Measurements from ENCODE around the gene FLOT2.

The FLOT2 gene

GRCh38 chr17:28875848-28876550 lies 21.5 kb downstream of the FLOT2 start:
- Histone ChIP-seq H3K36me3 (ENCODE audit: control insufficient read depth, insufficient read depth, low read length) (no peaks in the 10 kb centered on the region), H3K4me3 (ENCODE audit: low read depth, low read length) (no peak overlapping the region), H3K9ac (no peak overlapping the region), H3K9me3 (ENCODE audit: control insufficient read depth, low read length) (no peaks in the 10 kb centered on the region), H3K79me2 (no peaks in the 10 kb centered on the region), H2AFZ (no peak overlapping the region), H3K27me3 (ENCODE audit: control insufficient read depth, insufficient read depth, low read length) (no peaks in the 10 kb centered on the region), H3K4me1 (no peaks in the 10 kb centered on the region), H3K4me2 (ENCODE audit: low read length) (no peak overlapping the region), H3K27ac (no peak overlapping the region)
- no peak for TF ChIP-seq CTCF (IDR thresholded peaks at IDR 0.05)

DNA sequence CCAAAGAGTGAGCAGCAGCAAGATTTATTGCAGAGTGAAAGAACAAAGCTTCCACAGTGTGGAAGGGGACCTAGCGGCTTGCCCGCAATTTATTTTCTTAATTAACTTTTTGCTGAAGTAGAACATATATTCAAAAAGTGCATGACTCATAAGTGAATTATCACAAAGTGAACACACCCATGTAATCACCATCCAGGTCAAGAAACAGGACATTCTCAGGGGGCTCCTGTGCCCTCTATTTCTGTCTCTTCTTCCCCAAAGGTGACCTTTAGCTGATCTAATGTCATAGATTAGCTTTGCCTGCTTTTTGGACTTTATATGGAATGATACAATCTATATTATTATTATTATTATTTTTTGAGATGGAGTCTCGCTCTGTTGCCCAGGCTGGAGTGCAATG lies 22.8 kb downstream of the FLOT2 start:
- Histone ChIP-seq H2AFZ (no peak overlapping the region), H3K79me2 (no peaks in the 10 kb centered on the region), H3K27me3 (ENCODE audit: control insufficient read depth, insufficient read depth, low read length) (no peaks in the 10 kb centered on the region), H3K36me3 (ENCODE audit: control insufficient read depth, insufficient read depth, low read length) (no peaks in the 10 kb centered on the region), H3K9me3 (ENCODE audit: control insufficient read depth, low read length) (no peaks in the 10 kb centered on the region), H3K27ac (no peak overlapping the region), H3K9ac (no peak overlapping the region), H3K4me2 (ENCODE audit: low read length) (no peak overlapping the region), H3K4me3 (ENCODE audit: low read depth, low read length) (no peak overlapping the region), H3K4me1 (no peaks in the 10 kb centered on the region)
- no peak for TF ChIP-seq CTCF (IDR thresholded peaks at IDR 0.05)

GRCh38 chr17:28873839-28874238 lies 23.7 kb downstream of the FLOT2 start:
- Histone ChIP-seq H3K27ac (no peak overlapping the region), H2AFZ (no peak overlapping the region), H3K9ac (no peak overlapping the region), H3K27me3 (ENCODE audit: control insufficient read depth, insufficient read depth, low read length) (no peaks in the 10 kb centered on the region), H3K4me3 (ENCODE audit: low read depth, low read length) (no peak overlapping the region), H3K4me1 (no peaks in the 10 kb centered on the region), H3K9me3 (ENCODE audit: control insufficient read depth, low read length) (no peaks in the 10 kb centered on the region), H3K36me3 (ENCODE audit: control insufficient read depth, insufficient read depth, low read length) (no peaks in the 10 kb centered on the region), H3K79me2 (no peaks in the 10 kb centered on the region), H3K4me2 (ENCODE audit: low read length) (no peak overlapping the region)
- TF ChIP-seq CTCF (IDR thresholded peaks at IDR 0.05), result no peak

GRCh38 chr17:28871056-28871579 lies 26.4 kb downstream of the FLOT2 start:
- H3K27ac ChIP-seq, result no peak overlapping the region
- H2AFZ ChIP-seq, result no peak overlapping the region
- H3K4me2 ChIP-seq (ENCODE audit: low read length), result no peak overlapping the region
- no peak overlapping the region for H3K9ac ChIP-seq
- no peaks in the 10 kb centered on the region for H3K79me2 ChIP-seq
- no peaks in the 10 kb centered on the region for H3K9me3 ChIP-seq (ENCODE audit: control insufficient read depth, low read length)
- H3K36me3 ChIP-seq (ENCODE audit: control insufficient read depth, insufficient read depth, low read length), result no peaks in the 10 kb centered on the region
- no peaks in the 10 kb centered on the region for H3K27me3 ChIP-seq (ENCODE audit: control insufficient read depth, insufficient read depth, low read length)
- H3K4me3 ChIP-seq (ENCODE audit: low read depth, low read length), result no peak overlapping the region
- no peak for TF ChIP-seq CTCF (IDR thresholded peaks at IDR 0.05)
- no peaks in the 10 kb centered on the region for H3K4me1 ChIP-seq

DNA sequence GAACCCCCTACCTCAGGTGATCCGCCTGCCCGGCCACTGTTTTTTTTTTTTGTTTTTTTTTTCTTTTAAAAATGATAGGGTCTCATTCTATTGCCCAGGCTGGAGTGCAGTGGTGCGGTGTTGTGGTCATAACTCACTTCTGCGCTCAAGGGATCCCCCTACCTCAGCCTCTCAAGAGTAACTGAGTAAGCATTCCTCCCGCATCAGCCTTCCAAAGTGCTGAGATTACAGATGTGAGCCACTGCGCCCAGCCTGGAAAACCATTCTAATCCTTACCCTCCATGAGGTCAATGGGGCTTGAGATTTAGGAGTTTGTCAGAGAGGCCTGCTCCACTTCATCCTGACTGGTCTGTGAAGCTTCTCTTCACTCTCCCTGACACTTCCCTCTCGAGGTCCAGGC lies 30.3 kb downstream of the FLOT2 start:
- Histone ChIP-seq H3K79me2 (no peaks in the 10 kb centered on the region), H3K27me3 (ENCODE audit: control insufficient read depth, insufficient read depth, low read length) (no peaks in the 10 kb centered on the region), H3K9me3 (ENCODE audit: control insufficient read depth, low read length) (no peaks in the 10 kb centered on the region)

More for the DNA sequence above, 30.3 kb downstream of the FLOT2 start:
- no peak for TF ChIP-seq CTCF (IDR thresholded peaks at IDR 0.05)
- H2AFZ ChIP-seq, result no peak overlapping the region
- H3K4me3 ChIP-seq (ENCODE audit: low read depth, low read length), result no peak overlapping the region
- H3K27ac ChIP-seq, result no peak overlapping the region
- no peaks in the 10 kb centered on the region for H3K4me1 ChIP-seq
- H3K4me2 ChIP-seq (ENCODE audit: low read length), result no peak overlapping the region
- no peak overlapping the region for H3K9ac ChIP-seq
- no peaks in the 10 kb centered on the region for H3K36me3 ChIP-seq (ENCODE audit: control insufficient read depth, insufficient read depth, low read length)

Data from parathyroid adenoma (tissue), 2 donors.